HFFc6 (cell line): ENCODE measurements around the gene GPR50. TPM values are rescaled to one million over a fixed set of nuclear protein-coding genes. Genes with fewer than 3 reads are reported as not detected.

Experiments
- DNase-seq: peaks from one replicate; pipeline ENCODE4 v3.0.0-alpha.2; 2018
- H3K27ac Mint-ChIP-seq: 2 replicates; pipeline ENCODE4 v1.8.0; 2020; ENCODE audit warnings: mild to moderate bottlenecking, mixed read lengths
- H3K27me3 Mint-ChIP-seq: 2 replicates; pipeline ENCODE4 v1.8.0; 2021; ENCODE audit warnings: mild to moderate bottlenecking, moderate library complexity, mixed read lengths; ENCODE audit not compliant: insufficient read depth
- H3K36me3 Mint-ChIP-seq: 2 replicates; pipeline ENCODE4 v1.8.0; 2021; ENCODE audit warnings: low read depth, mixed read lengths
- H3K4me1 Mint-ChIP-seq: 2 replicates; pipeline ENCODE4 v1.8.0; 2020; ENCODE audit warnings: low read depth, mixed read lengths
- H3K4me3 Mint-ChIP-seq: 2 replicates; pipeline ENCODE4 v1.8.0; 2020; ENCODE audit warnings: mild to moderate bottlenecking, moderate library complexity, mixed read lengths
- H3K9me3 Mint-ChIP-seq: 2 replicates; pipeline ENCODE4 v1.8.0; 2020; ENCODE audit warnings: mild to moderate bottlenecking, mixed read lengths
- total RNA-seq, 6 experiments: library from RNA; stranded (reverse); fragmentation: NEBNext Ultra II Directional; extraction: Animal tissue kit (Norgen Biotek cat#: 25700); gene quantifications; 2 replicates in 1 of 6; 3 replicates in 5 of 6; pipeline ENCODE4 v1.2.3, GENCODE V29; 2021
- TF ChIP-seq, protein P1 (sequence below): fragments of 200-600 bp; sonication (generic); IDR thresholded peaks from 2 replicates; pipeline ENCODE4 v1.5.0; 2021; ENCODE audit warnings: antibody characterized with exemption, mild to moderate bottlenecking

GPR50 gene
- total RNA-seq, 6 experiments from 2014 or later = not detected

DNA sequence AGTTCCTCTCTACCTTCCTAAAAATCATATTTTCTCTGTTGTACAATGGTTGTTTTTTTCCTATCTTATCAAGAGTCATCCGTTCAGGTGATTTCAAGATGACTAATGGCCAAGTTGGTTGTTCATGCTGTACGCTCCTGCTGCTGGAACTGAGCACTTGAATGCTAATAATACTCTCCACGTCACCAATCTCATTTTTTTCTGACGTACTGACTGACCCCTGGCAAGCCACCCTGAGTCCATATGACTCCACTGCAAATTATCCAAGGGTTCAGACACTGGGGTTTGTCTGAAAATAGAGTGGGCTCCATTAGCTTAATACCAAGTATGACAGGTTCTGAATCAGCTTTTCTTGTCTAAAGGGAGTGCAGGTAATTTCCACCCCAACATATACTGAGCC lies 21.1 kb upstream of the GPR50 start:
- no peak for DNase-seq
- Mint-ChIP-seq H3K36me3 (no peaks in the 10 kb centered on the region), H3K27me3 (no peaks in the 10 kb centered on the region), H3K4me1 (peaks cover 8% of the 10 kb centered on the region; the same call in 1 of the 2 replicates), H3K27ac (no peak overlapping the region), H3K9me3 (no peaks in the 10 kb centered on the region), H3K4me3 (no peak overlapping the region)
- TF ChIP-seq, protein P1, sequence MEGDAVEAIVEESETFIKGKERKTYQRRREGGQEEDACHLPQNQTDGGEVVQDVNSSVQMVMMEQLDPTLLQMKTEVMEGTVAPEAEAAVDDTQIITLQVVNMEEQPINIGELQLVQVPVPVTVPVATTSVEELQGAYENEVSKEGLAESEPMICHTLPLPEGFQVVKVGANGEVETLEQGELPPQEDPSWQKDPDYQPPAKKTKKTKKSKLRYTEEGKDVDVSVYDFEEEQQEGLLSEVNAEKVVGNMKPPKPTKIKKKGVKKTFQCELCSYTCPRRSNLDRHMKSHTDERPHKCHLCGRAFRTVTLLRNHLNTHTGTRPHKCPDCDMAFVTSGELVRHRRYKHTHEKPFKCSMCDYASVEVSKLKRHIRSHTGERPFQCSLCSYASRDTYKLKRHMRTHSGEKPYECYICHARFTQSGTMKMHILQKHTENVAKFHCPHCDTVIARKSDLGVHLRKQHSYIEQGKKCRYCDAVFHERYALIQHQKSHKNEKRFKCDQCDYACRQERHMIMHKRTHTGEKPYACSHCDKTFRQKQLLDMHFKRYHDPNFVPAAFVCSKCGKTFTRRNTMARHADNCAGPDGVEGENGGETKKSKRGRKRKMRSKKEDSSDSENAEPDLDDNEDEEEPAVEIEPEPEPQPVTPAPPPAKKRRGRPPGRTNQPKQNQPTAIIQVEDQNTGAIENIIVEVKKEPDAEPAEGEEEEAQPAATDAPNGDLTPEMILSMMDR = no peak

DNA sequence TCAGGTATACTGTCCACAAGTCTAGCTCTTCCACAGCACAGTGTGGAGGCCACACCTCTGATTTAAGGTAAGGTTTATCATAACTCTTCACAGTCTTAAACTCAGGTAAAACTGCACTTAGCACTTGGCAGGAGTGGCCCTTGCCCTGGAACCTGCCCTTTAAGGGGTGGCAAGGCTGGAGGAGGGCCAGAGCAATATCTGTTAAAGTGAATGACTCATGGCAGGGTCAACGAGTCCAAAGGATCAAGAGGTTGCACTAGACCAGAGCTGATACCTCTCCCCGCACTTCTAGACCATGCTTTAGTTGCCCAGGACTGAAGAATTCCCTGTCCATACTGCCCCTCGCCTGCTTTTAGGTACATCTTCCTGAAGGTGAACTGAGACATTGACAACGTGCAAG lies 14.7 kb upstream of the GPR50 start:
- H3K4me3 Mint-ChIP-seq = no peak overlapping the region
- no peaks in the 10 kb centered on the region for H3K36me3 Mint-ChIP-seq
- DNase-seq = no peak
- H3K4me1 Mint-ChIP-seq = no peaks in the 10 kb centered on the region
- TF ChIP-seq, protein P1 = no peak
- peaks cover 4% of the 10 kb centered on the region; the same call in 1 of the 2 replicates for H3K9me3 Mint-ChIP-seq
- no peak overlapping the region for H3K27ac Mint-ChIP-seq
- H3K27me3 Mint-ChIP-seq = peaks cover 1% of the 10 kb centered on the region

DNA sequence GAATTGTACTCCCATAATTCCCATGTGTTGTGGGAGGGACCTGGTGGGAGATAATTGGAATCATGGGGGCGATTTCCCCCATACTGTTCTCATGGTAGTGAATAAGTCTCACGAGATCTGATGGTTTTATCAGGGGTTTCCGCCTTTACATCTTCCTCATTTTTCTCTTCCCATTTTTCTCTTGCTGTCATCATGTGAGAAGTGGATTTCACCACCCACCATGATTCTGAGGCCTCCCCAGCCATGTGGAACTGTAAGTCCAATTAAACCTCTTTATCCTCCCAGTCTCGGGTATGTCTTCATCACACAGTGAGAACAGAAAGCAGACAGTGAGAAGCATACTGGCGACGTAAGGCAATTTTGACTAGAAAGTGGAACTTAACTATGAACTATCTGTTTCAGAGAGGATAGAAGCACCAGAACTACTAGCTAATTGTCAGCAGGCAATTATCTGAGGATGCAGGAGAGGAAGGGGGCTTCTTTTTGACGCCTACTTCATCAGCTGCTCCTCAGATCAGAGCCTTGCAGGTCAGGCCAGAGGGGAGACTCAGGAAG lies 8.5 kb upstream of the GPR50 start:
- DNase-seq = no peak
- no peak overlapping the region for H3K4me3 Mint-ChIP-seq
- H3K4me1 Mint-ChIP-seq = no peaks in the 10 kb centered on the region
- TF ChIP-seq, protein P1 = no peak
- H3K9me3 Mint-ChIP-seq = no peaks in the 10 kb centered on the region
- no peaks in the 10 kb centered on the region for H3K36me3 Mint-ChIP-seq
- no peak overlapping the region for H3K27ac Mint-ChIP-seq
- no peaks in the 10 kb centered on the region; the same call in 1 of the 2 replicates for H3K27me3 Mint-ChIP-seq

DNA sequence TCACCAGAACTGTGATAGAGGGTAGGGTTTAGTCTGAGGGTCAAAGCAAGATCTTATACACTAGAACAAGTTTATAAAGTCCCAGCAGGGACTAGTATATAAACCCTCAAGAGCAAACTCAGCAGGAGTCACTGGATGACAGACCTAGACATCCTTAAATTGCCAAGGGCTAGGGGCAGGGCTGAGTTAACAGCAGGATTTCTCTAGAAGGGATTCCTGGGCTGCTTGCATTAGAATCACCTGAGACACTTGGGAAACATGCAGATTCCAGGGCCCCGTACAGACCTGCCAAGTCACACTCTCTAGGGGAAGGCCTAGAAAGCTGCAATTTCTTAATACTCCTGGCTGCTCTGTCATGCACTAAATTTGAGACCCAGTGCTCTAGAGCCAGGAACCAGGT lies 6.6 kb upstream of the GPR50 start:
- Mint-ChIP-seq H3K27me3 (no peaks in the 10 kb centered on the region), H3K27ac (no peak overlapping the region), H3K36me3 (no peaks in the 10 kb centered on the region), H3K9me3 (no peaks in the 10 kb centered on the region), H3K4me1 (no peaks in the 10 kb centered on the region), H3K4me3 (no peak overlapping the region)
- DNase-seq = no peak
- TF ChIP-seq, protein P1 = no peak

DNA sequence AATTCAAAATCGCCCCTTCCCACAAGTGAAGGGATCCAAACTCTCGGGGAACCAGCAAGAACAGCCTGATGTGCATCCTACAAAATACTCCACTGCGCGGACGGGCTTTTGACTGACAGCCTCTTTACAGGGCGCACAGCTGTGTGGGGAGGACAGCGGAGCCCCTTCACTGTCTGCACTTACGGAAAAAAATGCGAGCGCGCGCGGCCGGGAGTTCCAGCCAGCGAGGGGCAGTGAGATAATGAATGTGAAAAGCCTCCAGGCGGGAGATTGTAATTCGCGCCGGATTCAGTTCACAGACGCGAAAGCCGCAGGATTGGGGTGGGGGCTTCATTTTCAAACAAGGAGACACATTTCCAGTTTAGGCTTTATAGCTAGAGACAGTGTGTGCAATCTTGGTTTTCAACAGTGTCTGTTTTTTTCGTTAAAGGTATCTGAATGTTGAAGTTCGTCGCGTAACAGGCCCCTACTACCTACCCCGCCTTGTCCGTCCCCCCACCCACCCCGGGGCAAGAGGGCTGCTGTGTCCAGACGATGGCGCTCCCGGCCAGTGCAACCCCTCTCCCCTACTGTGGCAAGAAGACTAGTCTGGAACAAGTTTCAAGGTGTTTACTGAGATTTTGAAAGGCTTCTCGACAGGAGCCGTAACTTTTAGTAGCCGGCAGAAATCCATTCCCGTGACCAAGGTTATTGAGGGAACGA lies 1.7 kb upstream of the GPR50 start:
- Mint-ChIP-seq H3K27me3 (no peaks in the 10 kb centered on the region), H3K4me3 (no peak overlapping the region), H3K36me3 (no peaks in the 10 kb centered on the region), H3K9me3 (no peaks in the 10 kb centered on the region), H3K4me1 (no peaks in the 10 kb centered on the region), H3K27ac (no peak overlapping the region)
- TF ChIP-seq, protein P1 = no peak
- no peak for DNase-seq
